GM21360 (cell line): ENCODE results near the gene ADAMTS13.

ENCODE experiments used
- ATAC-seq: cut with Tn5 transposase; IDR thresholded peaks from one replicate; pipeline ENCODE4 v1.9.1; 2021; ENCODE audit warnings: mild to moderate bottlenecking, moderate library complexity; ENCODE audit not compliant: unreplicated experiment

Gene ADAMTS13

GRCh38 chr9:133505901-133506652, 83.9 kb downstream of the ADAMTS13 start:
- no peak for ATAC-seq

GRCh38 chr9:133506653-133507038, 84.5 kb downstream of the ADAMTS13 start:
- ATAC-seq, result no peak

GRCh38 chr9:133507246-133507965, 85.2 kb downstream of the ADAMTS13 start:
- no peak for ATAC-seq

GRCh38 chr9:133508046-133508445, 85.9 kb downstream of the ADAMTS13 start:
- ATAC-seq, result no peak
